ENCODE results near the gene SMYD2. TPM values are rescaled to one million over a fixed set of nuclear protein-coding genes. Genes with fewer than 3 reads are reported as not detected.

Gene SMYD2
- polyA plus RNA-seq, 1 donor from 2014 or later: 32.4 TPM

DNA sequence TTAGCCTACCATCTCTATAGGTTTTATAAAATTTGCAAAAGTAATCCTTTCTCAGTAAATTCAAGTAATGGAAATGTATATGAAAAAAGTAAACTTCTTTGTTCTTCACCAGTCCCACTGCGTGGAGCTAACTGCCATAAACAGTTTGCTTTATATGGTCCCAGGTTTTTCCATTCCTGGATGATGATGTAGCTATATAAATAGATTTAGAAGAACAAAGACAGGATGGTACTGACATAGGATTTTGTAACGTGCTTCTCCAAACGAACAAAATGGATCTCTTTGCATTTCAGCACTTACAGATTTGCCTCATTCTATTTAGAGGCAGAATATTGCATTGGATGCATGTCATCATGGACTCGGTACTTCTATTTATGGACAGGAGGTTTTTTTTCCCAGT is 57.3 kb downstream of the SMYD2 start:
- H3K9me3 Mint-ChIP-seq: no peaks in the 10 kb centered on the region
- peaks cover 10% of the 10 kb centered on the region for H3K36me3 Mint-ChIP-seq
- H3K4me3 Mint-ChIP-seq: no peak overlapping the region
- peaks cover 0 to 3% (median 0%) of the 10 kb centered on the region in 3 donors for H3K4me1 Mint-ChIP-seq
- no peak overlapping the region for H3K27ac Mint-ChIP-seq
- H3K27me3 Mint-ChIP-seq: no peaks in the 10 kb centered on the region

DNA sequence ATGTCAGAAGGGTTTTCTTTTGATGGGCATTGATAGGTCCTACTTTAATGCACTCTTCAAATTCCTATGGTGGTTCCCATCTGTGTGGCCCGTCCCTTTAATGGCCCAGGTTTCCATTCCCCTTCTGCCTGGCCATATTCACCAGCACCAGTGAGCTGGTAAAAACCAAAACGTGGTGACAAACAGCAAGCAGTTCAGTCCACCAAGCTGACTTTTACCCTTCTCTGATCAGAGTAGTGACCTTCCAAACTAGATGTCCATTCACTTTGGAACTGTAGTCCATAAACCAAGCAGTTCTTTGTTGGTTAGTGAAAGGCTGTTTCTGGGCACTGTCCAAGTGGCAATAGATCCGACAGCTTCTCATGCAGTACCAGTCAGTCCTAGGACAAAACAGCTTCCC is 60.5 kb downstream of the SMYD2 start:
- Mint-ChIP-seq H3K36me3 (peaks cover 10% of the 10 kb centered on the region), H3K27ac (peak overlapping the region in 1 of 3 donors; percentile 18), H3K4me3 (no peak overlapping the region), H3K4me1 (no peaks in the 10 kb centered on the region), H3K9me3 (peaks cover 0 to 17% (median 2%) of the 10 kb centered on the region in 3 donors), H3K27me3 (no peaks in the 10 kb centered on the region)

DNA sequence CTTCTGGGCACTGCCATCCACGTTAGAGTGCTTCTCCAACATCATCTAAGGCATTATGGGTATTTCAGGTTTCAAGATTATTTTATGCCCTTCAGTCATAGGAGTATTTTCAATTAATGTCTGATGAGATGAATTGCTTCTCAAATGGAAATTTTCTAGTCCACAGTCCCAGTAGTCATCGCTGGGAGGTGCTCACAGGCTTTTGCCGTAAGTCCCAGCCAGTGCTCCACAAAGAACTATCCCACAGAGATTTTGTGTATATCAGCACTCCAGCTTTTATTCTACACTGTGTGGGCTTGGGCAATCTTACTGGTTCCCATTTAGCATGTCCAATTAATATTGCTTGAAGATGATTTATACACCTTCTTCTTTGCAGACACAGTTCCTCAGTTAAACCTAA is 61.0 kb downstream of the SMYD2 start:
- Mint-ChIP-seq H3K9me3 (peaks cover 0 to 17% (median 2%) of the 10 kb centered on the region in 3 donors), H3K27ac (no peak overlapping the region), H3K4me3 (no peak overlapping the region), H3K4me1 (no peaks in the 10 kb centered on the region), H3K36me3 (peaks cover 10% of the 10 kb centered on the region), H3K27me3 (no peaks in the 10 kb centered on the region)

DNA sequence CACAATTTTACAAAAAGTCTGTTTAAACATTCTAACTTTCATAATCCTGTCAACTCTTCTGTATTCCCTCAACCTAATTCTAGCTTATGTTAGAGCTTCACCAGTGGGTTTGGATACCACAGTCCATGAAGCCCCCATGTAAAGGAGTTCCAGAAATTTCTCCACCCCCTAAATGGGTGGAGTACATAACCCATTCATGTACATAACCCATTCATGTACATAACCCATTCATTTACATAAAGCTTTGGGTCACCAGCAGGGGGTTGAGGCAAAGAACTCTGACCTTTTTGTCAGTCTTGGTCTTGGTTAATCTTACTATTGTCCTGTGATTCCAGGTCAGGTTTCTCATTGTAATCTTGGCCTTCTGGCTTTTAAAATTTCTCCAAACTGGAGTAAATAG is 61.6 kb downstream of the SMYD2 start:
- Mint-ChIP-seq H3K27me3 (no peaks in the 10 kb centered on the region), H3K4me1 (no peaks in the 10 kb centered on the region), H3K36me3 (peaks cover 9% of the 10 kb centered on the region), H3K9me3 (peaks cover 0 to 17% (median 2%) of the 10 kb centered on the region in 3 donors), H3K4me3 (no peak overlapping the region), H3K27ac (peak overlapping the region in 1 of 3 donors; percentile 48)

DNA sequence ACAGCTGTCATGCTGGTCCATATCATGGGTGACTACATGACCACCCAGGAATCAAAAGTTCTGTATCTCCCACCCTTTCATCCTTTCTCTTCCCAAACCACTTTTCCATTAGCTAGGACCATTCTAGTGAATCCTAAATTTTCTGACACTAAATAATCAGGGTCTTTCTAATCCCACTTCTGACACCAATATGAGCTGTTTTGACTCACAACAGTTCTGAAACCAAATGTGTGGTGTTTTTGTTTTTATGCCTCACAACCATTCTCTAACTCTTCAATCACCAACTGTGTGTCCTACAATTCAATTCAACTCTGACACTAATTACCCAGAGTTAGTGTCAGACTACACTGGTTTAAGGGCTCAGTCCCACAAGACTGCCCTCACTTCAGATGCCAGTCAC is 63.9 kb downstream of the SMYD2 start:
- Mint-ChIP-seq H3K9me3 (peaks cover 0 to 17% (median 2%) of the 10 kb centered on the region in 3 donors), H3K4me1 (no peaks in the 10 kb centered on the region), H3K27me3 (no peaks in the 10 kb centered on the region), H3K36me3 (peaks cover 5% of the 10 kb centered on the region), H3K27ac (peak overlapping the region in 1 of 3 donors; percentile 40), H3K4me3 (peak overlapping the region in 1 of 4 donors; percentile 50)

DNA sequence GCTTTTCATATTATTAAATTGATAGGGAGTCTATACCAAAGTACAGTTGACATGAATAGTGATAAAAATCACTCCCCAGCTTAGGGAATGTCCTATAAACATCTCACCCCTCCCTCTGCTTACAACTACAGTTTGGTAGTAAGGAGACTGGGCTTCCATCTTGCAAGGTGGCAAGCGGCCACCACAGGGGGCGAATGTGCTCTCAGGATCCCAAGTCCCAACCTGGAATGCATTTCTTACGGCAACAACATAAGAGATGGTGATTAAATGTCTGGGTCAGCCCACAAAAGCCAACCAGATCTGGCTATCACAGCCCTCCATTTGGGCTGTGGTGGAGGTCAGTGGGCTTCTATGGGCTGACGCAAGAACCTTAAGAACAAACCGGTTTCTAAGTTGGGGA is 68.0 kb downstream of the SMYD2 start:
- no peaks in the 10 kb centered on the region for H3K36me3 Mint-ChIP-seq
- H3K9me3 Mint-ChIP-seq: peaks cover 0 to 13% (median 0%) of the 10 kb centered on the region in 3 donors
- no peak overlapping the region for H3K27ac Mint-ChIP-seq
- no peak overlapping the region for H3K4me3 Mint-ChIP-seq
- H3K27me3 Mint-ChIP-seq: no peaks in the 10 kb centered on the region
- H3K4me1 Mint-ChIP-seq: no peaks in the 10 kb centered on the region

DNA sequence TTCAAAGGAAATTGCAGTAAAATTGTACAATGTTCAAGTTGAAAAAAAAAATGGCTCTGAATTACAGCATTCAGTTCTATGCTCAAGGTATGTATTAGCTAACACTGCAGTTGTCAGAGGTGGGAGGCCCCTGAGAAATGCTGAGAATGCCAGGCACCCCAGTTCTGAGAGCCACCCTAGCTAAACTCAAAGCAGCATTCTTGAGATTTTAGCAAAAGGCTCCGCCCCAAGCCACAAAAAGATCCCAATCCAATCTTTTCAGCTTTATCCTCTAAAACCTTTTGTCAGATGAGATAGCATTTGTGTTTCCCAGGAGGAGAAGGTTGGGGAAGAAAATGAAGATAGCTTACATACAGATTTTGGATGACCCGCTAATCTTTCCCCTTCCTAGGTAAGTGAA is 68.8 kb downstream of the SMYD2 start:
- Mint-ChIP-seq H3K9me3 (peaks cover 0 to 7% (median 2%) of the 10 kb centered on the region in 3 donors), H3K27me3 (no peaks in the 10 kb centered on the region), H3K36me3 (no peaks in the 10 kb centered on the region), H3K27ac (no peak overlapping the region), H3K4me3 (no peak overlapping the region), H3K4me1 (no peaks in the 10 kb centered on the region)

DNA sequence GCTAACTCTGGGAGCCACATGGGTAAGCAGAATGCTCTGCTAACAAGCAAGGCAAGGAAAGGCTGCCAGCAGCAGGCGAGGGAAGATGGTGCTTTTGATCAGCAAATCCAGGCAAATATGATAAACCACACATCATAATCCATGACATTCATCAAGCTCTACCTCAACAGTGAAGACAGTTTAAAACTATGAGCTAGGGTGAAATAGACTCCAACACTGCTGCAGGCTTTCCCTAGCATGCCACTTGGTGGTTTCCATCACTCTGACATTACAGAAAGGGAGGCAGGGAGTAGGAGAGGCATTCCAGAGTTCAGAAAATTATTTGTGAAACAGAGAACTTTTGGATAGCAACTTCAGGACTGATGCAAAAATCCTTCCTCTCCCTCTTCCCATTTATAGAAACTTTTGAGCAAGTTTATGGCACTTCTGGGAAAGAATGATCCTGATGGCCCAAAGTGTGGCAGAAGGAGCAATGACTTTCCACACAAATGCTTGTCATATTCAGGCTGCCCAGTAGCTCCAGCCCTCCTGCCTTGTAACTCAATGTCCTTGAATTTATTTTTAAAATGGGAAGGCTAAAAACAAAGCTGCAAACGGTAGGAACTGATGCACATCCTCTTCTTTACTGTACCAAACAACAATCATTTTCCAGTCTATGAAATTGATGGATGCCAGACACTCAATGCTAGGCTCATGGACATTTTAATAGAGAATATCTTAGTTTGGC is 70.8 kb downstream of the SMYD2 start:
- no peak overlapping the region for H3K4me3 Mint-ChIP-seq
- no peaks in the 10 kb centered on the region for H3K4me1 Mint-ChIP-seq
- no peak overlapping the region for H3K27ac Mint-ChIP-seq
- peaks cover 0 to 2% (median 0%) of the 10 kb centered on the region in 3 donors for H3K9me3 Mint-ChIP-seq
- H3K36me3 Mint-ChIP-seq: no peaks in the 10 kb centered on the region
- H3K27me3 Mint-ChIP-seq: peaks cover 2% of the 10 kb centered on the region

DNA sequence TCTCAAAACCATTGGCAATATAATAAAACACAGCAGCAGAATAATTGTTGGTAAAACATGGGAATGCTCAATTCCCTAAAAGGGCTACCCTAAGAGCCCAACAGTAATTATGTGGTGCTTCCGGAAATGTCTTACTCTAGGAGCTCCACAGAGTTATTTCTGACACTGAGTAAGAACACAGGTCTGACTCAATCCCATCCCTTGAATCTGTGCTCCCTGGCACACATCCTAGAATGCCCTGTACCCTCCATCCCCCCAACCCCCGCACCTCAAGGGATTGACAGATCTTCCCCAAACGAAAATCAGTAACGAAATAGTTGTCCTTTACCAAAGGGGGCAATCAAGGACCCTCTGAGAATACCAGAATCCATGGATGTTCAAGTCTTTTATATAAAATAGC is 71.9 kb downstream of the SMYD2 start:
- Mint-ChIP-seq H3K36me3 (no peaks in the 10 kb centered on the region), H3K4me3 (no peak overlapping the region), H3K27ac (no peak overlapping the region), H3K4me1 (no peaks in the 10 kb centered on the region), H3K9me3 (peaks cover 0 to 2% (median 0%) of the 10 kb centered on the region in 3 donors), H3K27me3 (peaks cover 5% of the 10 kb centered on the region)

DNA sequence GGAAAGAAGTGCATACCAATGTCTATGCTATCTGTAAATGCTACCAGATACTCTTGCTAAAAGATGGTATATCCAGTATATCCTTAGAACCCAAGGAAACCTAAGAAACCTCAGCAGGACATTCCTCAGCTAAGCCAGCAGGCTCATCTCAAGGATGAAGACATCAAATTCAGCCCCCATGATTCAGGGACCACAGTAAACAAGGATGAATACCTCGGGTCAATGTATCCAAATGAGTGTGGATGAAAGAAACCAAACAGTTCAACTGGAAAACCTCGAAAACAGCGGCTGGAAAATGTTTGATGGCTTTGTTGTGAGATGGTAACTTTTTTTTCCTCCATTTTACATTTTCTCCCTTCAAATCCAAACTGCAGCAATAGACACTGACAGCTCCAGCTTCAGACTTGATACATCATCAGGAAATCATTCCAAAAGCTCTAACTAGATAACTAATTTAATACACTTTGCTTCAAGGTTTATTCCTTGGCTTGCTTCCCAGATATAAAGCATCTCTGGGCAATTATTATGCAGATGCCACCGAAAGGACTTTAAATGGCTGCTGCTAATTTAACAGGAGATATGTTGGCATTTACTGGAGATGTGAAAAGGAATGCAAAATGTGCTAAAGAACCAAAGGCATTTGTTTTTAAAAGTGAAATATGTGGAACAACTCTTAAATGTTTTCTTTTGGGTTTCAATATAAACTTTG is 73.6 kb downstream of the SMYD2 start:
- Mint-ChIP-seq H3K27me3 (peaks cover 5% of the 10 kb centered on the region), H3K4me1 (no peaks in the 10 kb centered on the region)

DNA sequence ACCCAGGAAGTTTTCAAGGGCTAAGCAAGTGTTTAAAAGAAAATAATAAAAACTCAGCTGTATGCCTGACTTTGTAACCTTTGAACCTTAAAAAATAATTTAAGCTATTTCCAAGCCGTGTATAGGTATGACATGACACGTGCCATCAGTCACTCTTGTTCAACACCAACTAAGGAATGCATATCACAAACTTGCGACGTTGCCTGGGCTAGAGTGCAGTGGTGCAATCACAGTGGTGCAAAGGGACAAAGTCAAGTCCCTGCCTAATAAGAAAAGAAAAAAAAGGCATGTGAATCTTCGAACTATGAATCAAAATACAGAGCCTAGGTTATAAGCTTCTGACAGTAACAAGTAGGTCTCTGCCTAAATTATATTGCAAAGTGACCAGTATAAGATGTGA is 79.2 kb downstream of the SMYD2 start:
- Mint-ChIP-seq H3K9me3 (peaks cover 0 to 3% (median 0%) of the 10 kb centered on the region in 3 donors), H3K27ac (no peak overlapping the region), H3K4me3 (no peak overlapping the region), H3K4me1 (peaks cover 0 to 1% (median 0%) of the 10 kb centered on the region in 3 donors), H3K36me3 (no peaks in the 10 kb centered on the region), H3K27me3 (peaks cover 15% of the 10 kb centered on the region)

More for the DNA sequence above, 73.6 kb downstream of the SMYD2 start:
- H3K36me3 Mint-ChIP-seq: no peaks in the 10 kb centered on the region
- peak overlapping the region in 1 of 3 donors; percentile 84 for H3K27ac Mint-ChIP-seq
- peaks cover 0 to 2% (median 0%) of the 10 kb centered on the region in 3 donors for H3K9me3 Mint-ChIP-seq
- no peak overlapping the region for H3K4me3 Mint-ChIP-seq

DNA sequence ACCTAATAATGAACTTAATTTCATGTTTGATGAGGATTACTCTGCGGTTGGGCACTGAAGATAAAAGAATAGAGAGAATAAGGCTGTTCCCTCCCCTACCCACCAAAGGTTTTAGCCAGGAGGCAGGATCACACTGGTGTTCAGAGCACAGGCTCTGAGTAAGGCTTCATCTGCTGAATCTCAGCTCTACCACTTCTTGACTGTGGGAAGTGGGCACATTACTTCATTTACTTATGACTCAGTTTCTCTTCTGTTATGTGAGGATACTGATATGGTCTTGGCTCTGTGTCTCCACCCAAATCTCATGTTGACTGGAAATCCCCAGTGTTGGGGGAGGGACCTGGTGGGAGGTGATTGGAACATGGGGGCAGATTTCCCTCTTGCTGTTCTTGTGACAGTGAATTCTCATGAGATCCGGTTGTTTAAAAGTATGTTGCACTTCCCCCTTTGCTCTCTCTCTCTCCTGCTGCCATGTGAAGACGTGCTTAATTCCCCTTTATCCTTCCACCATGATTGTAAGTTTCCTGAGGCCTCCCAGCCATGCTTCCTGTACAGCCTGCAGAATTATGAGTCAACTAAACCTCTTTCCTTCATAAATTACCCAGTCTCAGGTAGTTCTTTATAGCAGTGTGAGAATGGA is 79.7 kb downstream of the SMYD2 start:
- Mint-ChIP-seq H3K4me3 (no peak overlapping the region), H3K36me3 (peaks cover 1% of the 10 kb centered on the region), H3K27ac (no peak overlapping the region), H3K4me1 (peaks cover 0 to 1% (median 0%) of the 10 kb centered on the region in 3 donors), H3K27me3 (peaks cover 15% of the 10 kb centered on the region), H3K9me3 (peaks cover 0 to 3% (median 0%) of the 10 kb centered on the region in 3 donors)

DNA sequence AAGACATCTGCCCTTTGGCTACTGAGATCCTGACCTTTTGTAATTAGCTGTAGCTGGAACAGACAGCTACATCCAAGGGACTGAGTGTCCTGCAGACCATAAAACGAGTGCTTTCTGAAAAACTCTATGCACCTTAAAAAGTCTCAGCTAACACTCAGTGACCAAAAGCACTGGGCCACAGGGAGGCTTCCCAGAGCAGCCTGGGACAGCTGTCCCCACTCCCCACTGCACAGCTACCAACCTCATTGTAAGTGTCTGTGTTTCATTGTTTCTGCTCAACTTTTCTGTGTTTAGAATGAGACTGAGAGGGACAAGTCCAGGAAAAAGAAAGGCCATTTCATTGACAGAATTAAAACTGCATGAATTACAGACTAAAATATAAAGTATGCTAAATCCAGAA is 80.7 kb downstream of the SMYD2 start:
- peaks cover 2% of the 10 kb centered on the region for H3K36me3 Mint-ChIP-seq
- H3K27ac Mint-ChIP-seq: no peak overlapping the region
- peaks cover 15% of the 10 kb centered on the region for H3K27me3 Mint-ChIP-seq
- no peak overlapping the region for H3K4me3 Mint-ChIP-seq
- peaks cover 0 to 3% (median 0%) of the 10 kb centered on the region in 3 donors for H3K9me3 Mint-ChIP-seq
- peaks cover 0 to 1% (median 0%) of the 10 kb centered on the region in 3 donors for H3K4me1 Mint-ChIP-seq

DNA sequence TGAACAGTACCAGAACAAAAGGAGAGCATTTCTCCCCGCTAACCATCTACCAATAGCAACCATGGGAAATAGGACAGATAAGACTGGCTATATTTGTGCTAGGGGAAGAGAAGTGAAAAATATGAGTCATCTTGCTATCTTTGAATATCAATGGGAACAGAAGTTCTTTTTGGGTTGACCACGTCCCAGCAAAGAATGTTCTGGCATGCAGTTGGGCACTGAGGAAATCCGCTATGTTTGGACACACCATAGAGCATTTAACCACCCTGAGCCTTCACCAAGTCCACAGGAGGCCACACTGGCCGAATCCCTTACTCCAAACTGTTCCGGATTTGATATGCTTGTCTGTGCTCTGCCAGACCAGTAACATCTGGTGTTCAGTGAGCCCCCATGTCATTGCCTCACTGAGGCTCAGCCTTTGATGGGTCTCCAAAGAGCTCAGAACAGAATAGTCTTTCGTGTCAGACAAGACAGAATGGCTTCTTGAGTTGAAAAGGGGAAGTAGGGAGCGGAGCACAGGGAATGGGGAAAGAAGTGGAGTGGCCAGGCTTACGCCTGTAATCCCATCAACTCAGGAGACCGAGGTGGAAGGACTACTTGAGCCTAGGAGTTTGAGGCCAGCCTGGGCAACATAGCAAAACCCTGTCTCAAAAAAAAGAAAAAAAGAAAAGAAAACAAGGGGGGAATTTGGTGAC is 81.4 kb downstream of the SMYD2 start:
- peaks cover 0 to 1% (median 0%) of the 10 kb centered on the region in 3 donors for H3K4me1 Mint-ChIP-seq
- peaks cover 11% of the 10 kb centered on the region for H3K27me3 Mint-ChIP-seq
- H3K9me3 Mint-ChIP-seq: peaks cover 0 to 3% (median 0%) of the 10 kb centered on the region in 3 donors
- H3K4me3 Mint-ChIP-seq: no peak overlapping the region
- no peak overlapping the region for H3K27ac Mint-ChIP-seq
- H3K36me3 Mint-ChIP-seq: peaks cover 2% of the 10 kb centered on the region

DNA sequence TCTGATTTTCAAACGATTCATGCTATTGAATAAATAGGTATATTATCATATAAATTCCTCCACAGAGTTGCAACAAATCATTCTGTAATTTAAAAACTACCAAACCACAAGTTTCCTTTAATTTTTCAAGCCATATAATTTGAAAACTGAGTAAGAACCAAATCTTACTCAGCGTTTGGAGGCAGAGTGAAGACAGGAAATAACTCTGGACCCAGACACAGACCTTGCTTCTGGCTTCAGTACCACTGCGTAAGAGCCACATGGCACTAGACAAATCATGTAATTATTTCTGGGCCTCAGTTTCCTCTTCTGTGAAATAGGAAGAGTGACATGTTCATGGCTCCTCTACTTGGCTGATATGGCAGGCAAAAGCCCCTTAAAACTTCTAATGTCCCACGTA is 82.4 kb downstream of the SMYD2 start:
- Mint-ChIP-seq H3K9me3 (peaks cover 0 to 5% (median 0%) of the 10 kb centered on the region in 3 donors), H3K36me3 (peaks cover 2% of the 10 kb centered on the region), H3K27me3 (peaks cover 11% of the 10 kb centered on the region), H3K4me3 (no peak overlapping the region), H3K4me1 (peaks cover 0 to 1% (median 0%) of the 10 kb centered on the region in 3 donors), H3K27ac (no peak overlapping the region)
